ENCODE measurements around the gene THSD7B. TPM values are rescaled to one million over a fixed set of nuclear protein-coding genes. Genes with fewer than 3 reads are reported as not detected.

Gene THSD7B, protein sequence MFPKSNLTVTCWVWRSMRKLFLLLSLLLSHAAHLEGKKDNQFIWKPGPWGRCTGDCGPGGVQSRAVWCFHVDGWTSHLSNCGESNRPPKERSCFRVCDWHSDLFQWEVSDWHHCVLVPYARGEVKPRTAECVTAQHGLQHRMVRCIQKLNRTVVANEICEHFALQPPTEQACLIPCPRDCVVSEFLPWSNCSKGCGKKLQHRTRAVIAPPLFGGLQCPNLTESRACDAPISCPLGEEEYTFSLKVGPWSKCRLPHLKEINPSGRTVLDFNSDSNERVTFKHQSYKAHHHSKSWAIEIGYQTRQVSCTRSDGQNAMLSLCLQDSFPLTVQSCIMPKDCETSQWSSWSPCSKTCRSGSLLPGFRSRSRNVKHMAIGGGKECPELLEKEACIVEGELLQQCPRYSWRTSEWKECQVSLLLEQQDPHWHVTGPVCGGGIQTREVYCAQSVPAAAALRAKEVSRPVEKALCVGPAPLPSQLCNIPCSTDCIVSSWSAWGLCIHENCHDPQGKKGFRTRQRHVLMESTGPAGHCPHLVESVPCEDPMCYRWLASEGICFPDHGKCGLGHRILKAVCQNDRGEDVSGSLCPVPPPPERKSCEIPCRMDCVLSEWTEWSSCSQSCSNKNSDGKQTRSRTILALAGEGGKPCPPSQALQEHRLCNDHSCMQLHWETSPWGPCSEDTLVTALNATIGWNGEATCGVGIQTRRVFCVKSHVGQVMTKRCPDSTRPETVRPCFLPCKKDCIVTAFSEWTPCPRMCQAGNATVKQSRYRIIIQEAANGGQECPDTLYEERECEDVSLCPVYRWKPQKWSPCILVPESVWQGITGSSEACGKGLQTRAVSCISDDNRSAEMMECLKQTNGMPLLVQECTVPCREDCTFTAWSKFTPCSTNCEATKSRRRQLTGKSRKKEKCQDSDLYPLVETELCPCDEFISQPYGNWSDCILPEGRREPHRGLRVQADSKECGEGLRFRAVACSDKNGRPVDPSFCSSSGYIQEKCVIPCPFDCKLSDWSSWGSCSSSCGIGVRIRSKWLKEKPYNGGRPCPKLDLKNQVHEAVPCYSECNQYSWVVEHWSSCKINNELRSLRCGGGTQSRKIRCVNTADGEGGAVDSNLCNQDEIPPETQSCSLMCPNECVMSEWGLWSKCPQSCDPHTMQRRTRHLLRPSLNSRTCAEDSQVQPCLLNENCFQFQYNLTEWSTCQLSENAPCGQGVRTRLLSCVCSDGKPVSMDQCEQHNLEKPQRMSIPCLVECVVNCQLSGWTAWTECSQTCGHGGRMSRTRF (N-terminal part only)
- total RNA-seq, result 0.81 and 1.4 TPM in 2 replicates

- peak within 1 kb of the TSS; percentile 49 for H3K4me3 ChIP-seq (ENCODE audit: low read depth, low read length)
- no peak for TF ChIP-seq CTCF (conservative IDR thresholded peaks at IDR 0.05; ENCODE audit: low read depth, low read length)
- DNase-seq (ENCODE audit: low read depth), result no peak
Observed at GRCh38 chr2:136765256-136766072, at the start of gene THSD7B. THSD7B (plus strand) TSS chr2:136765545; CDS start chr2:136882179, 116,634 bp downstream.

DNA sequence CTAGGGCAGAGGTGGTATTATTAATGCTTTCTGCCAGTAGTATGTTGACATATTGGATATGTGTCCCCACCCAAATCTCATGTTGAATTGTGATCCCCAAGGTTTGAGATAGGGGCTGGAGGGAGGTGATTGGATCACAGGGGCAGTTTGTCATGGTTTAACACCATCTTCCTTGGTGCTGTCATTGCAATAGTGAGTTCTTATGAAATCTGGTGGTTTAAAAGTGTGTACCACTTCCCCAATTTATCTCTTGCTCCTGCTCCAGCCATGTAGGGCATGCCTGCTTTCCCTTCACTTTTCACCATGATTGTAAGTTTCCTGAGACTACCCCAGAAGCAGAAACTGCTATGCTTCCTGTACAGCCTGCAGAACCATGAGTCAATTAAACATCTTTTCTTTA is 47.1 kb upstream of the THSD7B start:
- no peak for TF ChIP-seq CTCF (conservative IDR thresholded peaks at IDR 0.05; ENCODE audit: low read depth, low read length)
- DNase-seq (ENCODE audit: low read depth), result no peak
- no peak overlapping the region for H3K4me3 ChIP-seq (ENCODE audit: low read depth, low read length)

DNA sequence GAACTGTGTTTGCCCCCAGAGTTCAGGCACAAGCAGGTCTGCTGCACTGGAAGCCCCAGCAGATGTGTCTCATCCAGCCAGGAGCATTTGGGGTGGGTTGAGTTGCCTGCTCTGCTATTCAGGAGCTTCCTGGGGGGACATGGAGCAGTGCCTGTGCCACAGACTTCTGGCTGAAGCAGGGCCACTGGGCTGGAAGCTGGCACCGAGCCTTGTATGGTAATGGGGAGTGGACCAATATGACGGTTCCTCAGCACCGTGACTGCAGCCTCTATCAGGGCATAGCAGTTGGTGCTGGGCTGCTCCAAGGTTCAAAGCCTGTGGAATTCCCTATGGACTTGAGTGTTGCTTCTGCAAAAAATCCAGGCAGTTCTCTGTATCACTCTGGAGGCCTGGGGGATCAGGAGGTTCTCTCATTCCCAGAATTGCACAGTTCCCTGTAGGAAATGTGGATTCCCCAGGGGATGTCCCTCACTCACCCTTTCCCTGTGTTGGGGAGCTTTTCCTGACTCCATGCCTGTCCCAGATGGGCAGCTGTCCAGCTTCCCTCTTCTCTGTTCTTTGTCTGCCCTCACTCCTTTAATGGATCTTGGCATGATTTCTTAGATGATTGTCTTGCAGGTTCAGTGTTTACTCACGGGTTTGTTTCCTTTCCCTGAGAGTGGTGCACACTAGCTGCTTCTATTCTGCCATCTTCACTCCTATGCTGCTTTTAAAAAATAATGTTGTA is 37.2 kb upstream of the THSD7B start:
- no peak for TF ChIP-seq CTCF (conservative IDR thresholded peaks at IDR 0.05; ENCODE audit: low read depth, low read length)
- H3K4me3 ChIP-seq (ENCODE audit: low read depth, low read length), result no peak overlapping the region
- no peak for DNase-seq (ENCODE audit: low read depth)

DNA sequence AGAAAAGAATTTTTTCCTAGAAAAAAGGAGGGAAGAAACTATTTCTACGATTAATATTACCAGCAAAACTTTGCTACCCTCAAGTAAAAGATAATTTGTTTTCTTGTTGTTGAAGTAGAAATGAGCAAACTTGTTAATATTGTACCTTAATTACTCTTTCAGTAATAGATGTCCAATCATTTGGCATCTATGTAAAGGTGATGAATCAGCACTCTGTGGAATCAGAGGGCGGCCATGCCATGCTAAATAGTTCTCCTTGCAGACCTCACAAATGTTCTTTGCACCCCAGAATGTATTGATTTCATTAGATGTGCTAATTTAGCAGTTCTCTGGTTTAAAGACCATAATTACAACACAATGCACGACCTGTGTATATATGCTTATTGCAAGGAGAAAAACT is 29.1 kb upstream of the THSD7B start:
- H3K4me3 ChIP-seq (ENCODE audit: low read depth, low read length), result no peak overlapping the region
- TF ChIP-seq CTCF (conservative IDR thresholded peaks at IDR 0.05; ENCODE audit: low read depth, low read length), result no peak
- DNase-seq (ENCODE audit: low read depth), result no peak

DNA sequence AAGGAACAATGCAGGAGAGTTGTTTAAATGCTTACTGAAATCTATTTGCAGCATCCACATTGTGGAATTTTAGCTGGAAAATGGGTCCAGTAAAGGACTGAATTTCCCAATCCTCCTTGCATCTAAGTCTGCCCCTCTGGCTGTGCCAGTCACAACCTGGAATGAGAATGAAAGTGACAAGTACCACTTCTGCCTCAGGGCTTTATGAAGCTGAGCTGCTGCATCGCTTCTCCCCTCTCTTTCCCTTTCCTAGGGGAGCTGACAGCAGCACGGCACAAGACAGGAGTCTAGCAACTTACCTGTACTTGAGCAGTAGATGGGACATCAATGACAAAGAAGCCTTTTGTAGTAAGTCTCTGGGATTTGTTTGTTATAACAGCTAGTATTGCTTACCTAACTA is 27.3 kb upstream of the THSD7B start:
- H3K4me3 ChIP-seq (ENCODE audit: low read depth, low read length), result no peak overlapping the region
- TF ChIP-seq CTCF (conservative IDR thresholded peaks at IDR 0.05; ENCODE audit: low read depth, low read length), result no peak
- DNase-seq (ENCODE audit: low read depth), result no peak
